ENCODE results near the gene MAN1A1. TPM values are rescaled to one million over a fixed set of nuclear protein-coding genes. Genes with fewer than 3 reads are reported as not detected.

The MAN1A1 gene
- total RNA-seq, 6 experiments from 2014 or later, result 109 to 191 (median 139) TPM

GRCh38 chr6:119152187-119152586, 197.4 kb downstream of the MAN1A1 start:
- ATAC-seq (no peak), DNase-seq (no peak)
- 84% methylated on average over 3 of the region's 3 CpGs for WGBS (ENCODE audit: insufficient coverage, low coverage, low lambda C conversion rate, missing lambda C conversion rate)
- intact Hi-C loops (cut with DNase I), result no loop called here
- Histone ChIP-seq H3K36me3 (no peaks in the 10 kb centered on the region), H3K27ac (no peak overlapping the region), H3K4me3 (no peak overlapping the region), H3K27me3 (no peaks in the 10 kb centered on the region), H3K4me1 (no peaks in the 10 kb centered on the region), H3K9me3 (no peaks in the 10 kb centered on the region)
- TF ChIP-seq CTCF (IDR thresholded peaks at IDR 0.05) (no peak), POLR2A (IDR thresholded peaks at IDR 0.05) (no peak)

GRCh38 chr6:119148825-119149525, 200.6 kb downstream of the MAN1A1 start:
- no peaks in the 10 kb centered on the region for H3K9me3 ChIP-seq
- no peak for ATAC-seq
- no peak for TF ChIP-seq CTCF (IDR thresholded peaks at IDR 0.05)
- no peak for TF ChIP-seq POLR2A (IDR thresholded peaks at IDR 0.05)
- no peak overlapping the region for H3K4me3 ChIP-seq
- H3K27ac ChIP-seq, result no peak overlapping the region
- no peaks in the 10 kb centered on the region for H3K4me1 ChIP-seq
- WGBS (ENCODE audit: insufficient coverage, low coverage, low lambda C conversion rate, missing lambda C conversion rate), result 72% methylated on average over 9 of the region's 9 CpGs
- intact Hi-C loops (cut with DNase I), result no loop called here
- H3K36me3 ChIP-seq, result no peaks in the 10 kb centered on the region
- no peak for DNase-seq
- H3K27me3 ChIP-seq, result no peaks in the 10 kb centered on the region

- TF ChIP-seq POLR2A (IDR thresholded peaks at IDR 0.05), result no peak
- peak; percentile 64 to 72 (median 69) for TF ChIP-seq CTCF (IDR thresholded peaks at IDR 0.05)
- Histone ChIP-seq H3K27ac (no peak overlapping the region), H3K4me3 (no peak overlapping the region), H3K9me3 (no peaks in the 10 kb centered on the region), H3K27me3 (no peaks in the 10 kb centered on the region), H3K36me3 (no peaks in the 10 kb centered on the region), H3K4me1 (no peaks in the 10 kb centered on the region)
- 19% methylated on average over 5 of the region's 5 CpGs for WGBS (ENCODE audit: insufficient coverage, low coverage, low lambda C conversion rate, missing lambda C conversion rate)
- intact Hi-C loops (cut with DNase I), result no loop called here
- ATAC-seq (peak; percentile 86 to 95 (median 88)), DNase-seq (peak in 1 of 3 donors; percentile 49)
These were observed 201.3 kb downstream of the MAN1A1 start for GRCh38 chr6:119148098-119148824.

- Histone ChIP-seq H3K36me3 (no peaks in the 10 kb centered on the region), H3K4me1 (no peaks in the 10 kb centered on the region), H3K9me3 (no peaks in the 10 kb centered on the region), H3K27me3 (no peaks in the 10 kb centered on the region), H3K4me3 (no peak overlapping the region), H3K27ac (no peak overlapping the region)
- ATAC-seq (peak in 2 of 4 donors; percentile 30 to 84), DNase-seq (peak in 1 of 3 donors; percentile 40)
- TF ChIP-seq CTCF (IDR thresholded peaks at IDR 0.05) (no peak), POLR2A (IDR thresholded peaks at IDR 0.05) (no peak)
- intact Hi-C loops (cut with DNase I), result no loop called here
- 70% methylated on average over 6 of the region's 6 CpGs for WGBS (ENCODE audit: insufficient coverage, low coverage, low lambda C conversion rate, missing lambda C conversion rate)
These were observed 202.2 kb downstream of the MAN1A1 start for GRCh38 chr6:119147101-119148053.

Data from right lobe of liver (tissue), 6 donors.